Activated naive CD4-positive, alpha-beta T cell (primary cell): ENCODE results near the gene CENPVL1.
"Not testable (repeated sequence)": the region's sequence is repeated elsewhere in the genome, so short reads cannot be mapped to it uniquely, and the experiment has no call there.

Source experiments
- DNase-seq, 4 experiments: peaks; one replicate each; lab custom pipeline; 2025; lab: John Stamatoyannopoulos, UW

CENPVL1 gene

DNA sequence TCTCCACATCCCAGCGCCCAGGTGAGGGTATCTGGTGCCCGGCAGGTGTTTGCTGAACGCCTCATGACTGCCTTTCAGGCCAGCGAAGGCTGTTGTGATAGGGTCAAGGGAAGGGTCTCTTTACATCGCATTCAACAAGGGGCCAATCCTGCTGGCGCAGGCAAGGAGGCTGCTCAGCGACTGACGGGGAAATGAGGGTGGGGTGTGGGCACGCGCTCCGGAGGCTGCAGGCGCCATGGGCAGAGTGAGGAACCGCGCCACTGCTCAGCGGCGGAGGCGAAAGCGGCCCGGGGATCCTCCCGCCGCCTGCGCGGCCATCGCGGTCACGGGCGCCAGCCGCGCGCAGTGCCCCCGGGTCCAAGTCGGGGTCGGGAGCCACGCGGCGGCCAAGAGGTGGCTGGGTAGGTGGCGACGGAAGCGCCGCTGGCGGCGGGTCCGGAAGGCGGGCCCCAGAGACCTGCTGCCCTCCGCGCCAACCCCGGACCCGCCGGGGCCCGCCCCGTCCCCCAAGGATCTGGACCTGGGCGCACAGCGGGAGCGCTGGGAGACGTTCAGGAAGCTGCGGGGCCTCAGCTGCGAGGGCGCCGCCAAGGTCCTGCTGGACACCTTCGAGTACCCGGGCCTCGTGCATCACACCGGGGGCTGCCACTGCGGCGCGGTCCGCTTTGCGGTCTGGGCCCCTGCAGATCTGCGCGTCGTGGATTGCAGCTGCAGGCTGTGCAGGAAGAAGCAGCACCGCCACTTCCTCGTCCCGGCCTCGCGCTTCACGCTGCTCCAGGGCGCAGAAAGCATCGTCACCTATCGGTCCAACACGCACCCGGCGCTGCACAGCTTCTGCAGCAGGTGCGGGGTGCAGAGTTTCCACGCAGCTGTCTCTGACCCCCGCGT is at the start of gene CENPVL1:
Gene CENPVL1, plus strand, starts transcription at position 236 of the 888 bp plus-strand sequence. Its CDS starts 0 bp downstream, at position 236.
- not testable (repeated sequence) for DNase-seq

DNA sequence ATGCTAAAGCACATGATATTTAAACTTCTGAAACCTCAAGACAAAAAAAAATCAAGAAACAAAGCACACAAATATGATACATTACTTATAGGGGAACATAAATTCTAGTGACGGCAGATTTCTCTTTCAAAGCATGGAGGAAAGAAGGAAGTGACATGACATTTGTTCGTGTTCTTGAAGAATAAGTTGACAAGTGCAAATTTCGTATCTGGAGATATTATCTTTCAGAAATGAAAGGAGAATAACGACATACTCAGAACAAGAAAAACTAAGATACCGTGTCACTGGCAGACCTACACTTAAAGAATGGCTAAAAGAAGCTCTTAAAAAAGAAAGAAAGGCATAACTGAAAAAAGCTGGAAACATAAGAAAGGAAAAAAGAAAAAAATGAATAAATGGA is 44.3 kb upstream of the CENPVL1 start:
- DNase-seq: no peak

DNA sequence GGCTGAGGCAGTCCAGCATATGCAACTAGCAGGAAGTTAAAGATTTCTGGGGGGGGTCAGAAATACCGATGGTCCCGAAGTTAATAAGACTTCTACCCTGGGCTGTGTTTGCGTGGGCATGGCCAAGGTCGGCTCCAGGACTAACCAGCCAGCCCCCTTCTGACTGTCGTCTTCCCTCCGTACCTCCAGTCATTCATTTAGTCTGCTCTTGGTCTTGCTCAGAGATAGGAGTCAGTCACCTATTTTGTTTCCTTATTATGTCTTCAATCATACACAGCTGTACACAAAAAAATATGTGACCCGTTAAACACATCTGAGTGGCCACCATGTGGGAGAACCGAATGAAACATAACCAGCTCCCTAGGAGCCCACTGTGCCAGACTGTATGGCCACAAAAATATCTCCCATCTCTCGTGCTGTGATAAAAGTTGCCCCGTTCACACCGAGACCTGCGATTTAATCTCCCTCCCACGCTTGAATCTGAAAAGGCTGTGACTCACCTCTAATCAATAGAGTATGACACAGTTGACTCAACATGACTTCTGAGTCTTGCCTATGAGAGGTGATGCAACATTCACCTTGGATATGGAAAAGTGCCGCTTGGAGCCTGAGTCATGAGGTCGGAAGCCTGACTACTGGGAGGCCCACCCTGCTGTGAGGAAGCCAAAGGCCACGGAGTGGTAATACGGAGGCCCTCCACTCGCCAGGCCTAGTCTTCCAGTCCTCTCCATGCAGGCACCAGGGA is 30.5 kb upstream of the CENPVL1 start:
- DNase-seq: not testable (repeated sequence)

- not testable (repeated sequence) for DNase-seq
These were observed 28.2 kb upstream of the CENPVL1 start for GRCh38 chrX:51681808-51682719.

- DNase-seq: not testable (repeated sequence)
These were observed 27.6 kb upstream of the CENPVL1 start, which contains the start of gene CENPVL2 for GRCh38 chrX:51682720-51683062. TSS of gene CENPVL2 (minus strand) at chrX:51682831. CDS start at chrX:51682831, 0 bp downstream.

DNA sequence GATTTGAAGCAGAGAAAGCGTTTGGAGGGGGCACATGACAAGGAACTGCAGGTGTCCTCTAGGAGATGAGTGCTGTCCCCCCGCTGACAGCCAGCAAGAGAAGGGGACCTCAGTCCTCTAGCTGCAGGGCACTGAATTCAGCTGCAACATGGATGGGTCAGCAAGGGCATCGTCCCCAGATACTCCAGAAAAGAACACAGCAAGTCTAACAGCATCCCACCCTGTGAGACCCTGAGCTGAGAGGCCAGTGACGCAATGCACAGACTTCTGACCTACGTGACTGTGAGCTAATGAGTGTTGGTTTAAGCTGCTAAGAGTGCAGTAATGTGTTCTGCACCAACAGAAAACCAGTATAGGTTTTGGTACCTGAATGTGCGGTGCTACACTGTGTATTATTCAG is 16.1 kb upstream of the CENPVL1 start:
- DNase-seq: no peak

DNA sequence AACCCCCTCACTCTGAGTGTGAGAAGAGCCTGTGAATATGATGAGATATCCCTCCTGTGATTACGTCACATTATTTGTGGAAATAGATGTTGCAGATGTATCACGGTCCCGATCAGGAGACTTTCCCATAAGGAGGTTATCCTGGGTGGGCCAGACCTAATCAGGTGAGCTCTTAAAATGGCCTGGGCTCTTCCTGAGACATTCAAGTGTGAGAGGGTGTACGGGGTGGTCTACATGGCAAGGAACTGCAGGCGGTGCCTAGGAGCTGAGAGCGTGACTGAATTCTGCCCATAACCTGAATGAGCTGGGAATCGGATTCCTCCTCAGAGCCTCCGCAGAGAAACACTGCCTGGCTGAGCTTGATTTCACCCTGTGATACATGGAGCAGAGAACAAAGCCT is 12.9 kb upstream of the CENPVL1 start:
- DNase-seq: no peak

GRCh38 chrX:51712943-51713647 is 2.8 kb downstream of the CENPVL1 start:
- DNase-seq: not testable (repeated sequence)

DNA sequence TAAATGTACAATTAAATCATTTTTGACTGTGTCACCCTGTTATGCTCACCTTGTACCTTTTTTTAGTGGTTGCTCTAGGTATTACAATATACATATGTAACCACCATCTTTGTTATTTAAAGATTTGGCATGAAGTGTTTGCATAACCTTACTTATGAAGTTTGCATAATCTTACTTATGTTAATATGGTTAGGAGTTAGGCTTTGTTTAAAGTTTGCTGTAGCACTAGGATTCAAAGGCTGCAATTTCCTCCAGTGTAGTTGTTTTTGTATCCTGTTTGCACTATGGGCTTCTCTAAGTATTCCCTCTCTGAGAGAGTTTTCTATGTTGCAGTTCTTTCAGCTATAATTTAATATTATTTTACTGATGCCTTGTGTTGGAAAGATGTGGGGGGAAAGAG is 17.9 kb downstream of the CENPVL1 start:
- DNase-seq: no peak

DNA sequence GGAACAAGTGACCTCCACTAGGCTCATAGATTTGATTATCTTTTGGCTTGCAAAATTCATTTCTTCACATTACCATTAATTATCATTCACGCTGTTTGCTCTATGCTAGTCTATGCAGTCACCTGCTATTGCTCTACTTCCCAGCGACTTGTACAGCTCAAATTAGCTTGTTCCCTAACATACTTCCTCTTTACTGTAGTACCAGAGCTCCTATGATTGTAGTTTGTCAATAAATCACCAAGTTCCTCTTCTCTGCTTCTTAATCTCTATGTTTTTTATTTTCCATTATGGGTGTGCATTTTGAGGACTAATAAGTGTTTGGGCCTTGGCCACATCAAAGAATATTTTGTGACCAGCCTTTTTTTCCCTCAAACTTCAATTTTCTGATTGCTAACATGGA is 26.8 kb downstream of the CENPVL1 start:
- no peak for DNase-seq

- no peak for DNase-seq
These were observed 32.3 kb downstream of the CENPVL1 start for GRCh38 chrX:51742586-51742985.

- DNase-seq: peak; percentile 3 to 33 (median 10)
These were observed 33.1 kb downstream of the CENPVL1 start, which contains the start of gene GSPT2 for GRCh38 chrX:51743179-51743957. TSS of gene GSPT2 (plus strand) at chrX:51743442. CDS start at chrX:51743627, 185 bp downstream.

DNA sequence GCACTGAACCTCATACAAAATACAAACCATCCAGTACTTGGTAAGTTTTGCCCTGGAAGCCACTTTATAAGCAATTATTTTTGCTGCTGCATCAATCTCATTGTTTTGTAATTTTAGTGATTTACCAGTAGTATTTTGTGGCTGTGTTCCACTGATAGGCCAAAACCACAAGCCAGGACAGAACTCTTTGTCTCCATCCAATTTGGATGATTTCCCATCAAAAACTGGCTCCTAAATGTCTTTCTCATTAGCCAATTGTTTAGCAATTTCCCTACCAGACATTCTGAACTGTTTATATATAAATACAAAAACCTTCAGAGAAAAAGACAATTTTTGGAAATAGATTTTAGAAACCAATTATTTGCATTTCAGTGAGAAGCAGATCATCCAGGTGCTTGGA is 37.4 kb downstream of the CENPVL1 start:
- DNase-seq: no peak

DNA sequence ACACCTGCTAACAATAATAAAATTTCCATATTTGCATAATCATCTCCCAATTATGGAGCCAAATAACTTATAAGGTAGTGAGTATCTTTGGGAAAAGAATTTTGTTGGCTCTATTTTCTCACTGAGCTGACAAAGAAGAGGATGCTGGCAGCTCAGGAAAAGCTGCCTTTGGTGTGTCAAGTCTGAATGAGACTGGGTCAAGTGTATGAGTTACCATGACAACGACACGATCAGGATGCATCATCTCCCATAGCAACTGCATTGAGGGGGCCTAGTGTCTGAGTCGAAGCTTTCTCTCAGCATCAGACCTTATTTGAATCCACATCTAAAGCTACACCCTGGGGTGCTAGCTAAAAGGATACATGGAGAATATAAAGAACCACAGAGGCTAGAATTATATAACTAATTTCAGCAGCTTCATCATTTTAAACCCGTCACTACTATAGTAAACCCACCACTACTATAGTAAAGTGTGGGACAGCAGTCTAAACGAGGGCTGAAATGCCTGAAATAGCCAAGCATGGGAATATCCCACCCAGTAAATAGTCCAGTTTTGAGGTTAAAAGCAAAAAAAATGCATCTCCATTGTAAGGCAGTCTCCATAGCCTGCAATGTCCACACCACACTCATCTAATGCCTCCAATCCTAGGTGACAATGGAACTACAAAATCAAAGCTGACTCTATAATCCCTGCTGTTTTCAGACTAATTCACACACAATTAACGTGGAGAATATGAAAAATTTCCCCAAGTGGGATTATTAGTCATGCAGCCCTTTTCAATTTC is 48.9 kb downstream of the CENPVL1 start:
- DNase-seq: no peak

DNA sequence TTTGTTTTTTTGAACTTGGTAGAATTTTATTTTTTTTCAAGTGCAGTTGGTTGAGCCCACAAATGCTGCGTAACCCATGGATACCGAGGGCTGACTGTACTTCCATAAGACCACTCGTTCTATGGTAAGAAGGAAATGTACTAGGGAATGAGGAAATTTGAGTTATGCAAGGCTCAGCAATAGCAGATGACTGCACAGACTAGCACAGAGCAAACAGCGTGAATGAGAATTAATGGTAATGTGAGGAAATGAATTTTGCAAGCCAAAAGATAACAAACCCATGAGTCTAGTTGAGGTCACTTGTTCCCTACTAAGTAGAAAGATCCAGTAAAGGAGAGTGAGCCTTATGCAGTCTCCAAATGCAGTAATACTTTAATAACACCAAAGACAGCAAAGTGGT is 50.3 kb downstream of the CENPVL1 start:
- no peak for DNase-seq
